Anterior cingulate cortex (tissue), 58 donors: ENCODE results near the gene PLXNA1.

Experiments
- DNase-seq, 58 donors: peaks; one replicate each; lab custom pipeline; 2025; lab: John Stamatoyannopoulos, UW

The PLXNA1 gene

GRCh38 chr3:126998320-126998719 lies 15.4 kb downstream of the PLXNA1 start:
- DNase-seq, result no peak

GRCh38 chr3:126998728-126999127 lies 15.8 kb downstream of the PLXNA1 start:
- DNase-seq, result no peak

DNA sequence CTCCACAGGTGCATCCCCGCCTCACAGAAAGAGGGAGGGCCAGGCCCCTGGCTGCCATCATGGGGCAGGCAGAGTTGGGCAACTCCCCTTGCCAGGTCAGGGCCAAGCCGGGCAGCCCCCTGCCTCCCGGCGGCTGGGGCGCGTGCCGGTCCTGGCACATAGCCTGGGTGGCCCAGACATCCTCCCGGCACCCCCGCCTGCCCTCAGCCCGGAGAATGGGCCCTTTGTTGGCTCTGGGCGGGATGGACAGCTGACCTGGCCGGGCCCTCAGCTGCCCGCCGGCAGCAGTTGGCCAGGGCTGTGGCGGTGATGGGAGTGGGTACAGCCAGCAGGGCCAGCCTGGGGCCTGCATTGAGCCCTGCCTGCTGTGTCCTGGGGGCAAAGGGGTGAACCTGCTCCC lies 16.5 kb downstream of the PLXNA1 start:
- peak in 52 of 58 donors; percentile 14 to 84 (median 58) for DNase-seq

GRCh38 chr3:127000119-127000518 lies 17.2 kb downstream of the PLXNA1 start:
- DNase-seq, result peak in 2 of 58 donors; percentile 9 to 32

- no peak for DNase-seq
Observed at GRCh38 chr3:127000761-127001160, 17.8 kb downstream of the PLXNA1 start.

DNA sequence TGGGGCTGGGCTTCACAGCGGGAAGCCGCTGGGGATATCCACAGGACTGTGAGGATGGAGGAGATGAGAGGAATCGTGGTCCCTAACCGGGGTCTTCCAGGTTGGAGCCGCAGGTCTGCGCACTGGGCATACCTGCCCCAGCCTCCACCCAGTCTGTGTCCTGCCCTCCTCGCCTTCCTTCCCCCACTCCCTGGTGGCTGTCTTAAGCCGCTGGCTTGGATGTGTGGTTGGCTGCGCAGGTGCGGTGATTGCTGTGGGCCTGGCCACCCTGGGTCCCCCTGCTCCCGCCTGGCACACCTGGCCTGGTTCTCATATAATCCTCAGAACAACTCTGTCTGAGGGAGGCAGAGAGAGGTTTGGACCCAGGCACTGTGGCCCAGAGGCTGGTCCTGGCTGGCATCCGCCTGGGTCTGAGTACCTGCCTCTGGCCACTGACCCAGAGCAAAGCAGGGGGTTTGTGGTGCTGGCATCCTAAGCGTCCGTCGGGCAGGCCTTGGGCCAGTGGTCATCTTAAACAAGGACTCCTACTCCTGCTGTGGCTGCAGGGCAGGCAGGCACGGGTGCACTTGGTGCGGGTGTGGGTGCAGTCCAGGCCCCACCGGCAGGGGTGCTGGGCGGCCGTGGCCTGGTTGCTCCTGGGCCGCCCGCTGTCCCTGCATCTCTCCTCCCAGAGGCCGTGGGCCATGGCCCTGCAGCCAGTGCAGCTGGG lies 18.7 kb downstream of the PLXNA1 start:
- DNase-seq, result no peak

GRCh38 chr3:127002195-127003174 lies 19.6 kb downstream of the PLXNA1 start:
- peak in 46 of 58 donors; percentile 9 to 70 (median 33) for DNase-seq

DNA sequence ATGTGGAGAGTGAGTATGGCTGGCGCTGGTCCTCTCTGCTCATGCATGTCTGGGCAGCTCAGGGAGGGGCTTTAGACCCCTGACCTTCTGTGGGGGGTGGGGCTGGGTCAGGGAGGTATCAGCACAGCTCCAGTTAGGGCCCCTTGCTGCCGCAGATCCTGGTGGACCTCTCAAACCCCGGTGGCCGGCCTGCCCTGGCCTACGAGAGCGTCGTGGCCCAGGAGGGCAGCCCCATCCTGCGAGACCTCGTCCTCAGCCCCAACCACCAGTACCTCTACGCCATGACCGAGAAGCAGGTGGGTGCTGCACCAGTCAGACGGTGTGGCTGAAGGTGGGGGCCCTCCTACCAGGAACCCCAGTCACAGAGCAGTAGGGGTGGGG lies 20.2 kb downstream of the PLXNA1 start:
- no peak for DNase-seq

DNA sequence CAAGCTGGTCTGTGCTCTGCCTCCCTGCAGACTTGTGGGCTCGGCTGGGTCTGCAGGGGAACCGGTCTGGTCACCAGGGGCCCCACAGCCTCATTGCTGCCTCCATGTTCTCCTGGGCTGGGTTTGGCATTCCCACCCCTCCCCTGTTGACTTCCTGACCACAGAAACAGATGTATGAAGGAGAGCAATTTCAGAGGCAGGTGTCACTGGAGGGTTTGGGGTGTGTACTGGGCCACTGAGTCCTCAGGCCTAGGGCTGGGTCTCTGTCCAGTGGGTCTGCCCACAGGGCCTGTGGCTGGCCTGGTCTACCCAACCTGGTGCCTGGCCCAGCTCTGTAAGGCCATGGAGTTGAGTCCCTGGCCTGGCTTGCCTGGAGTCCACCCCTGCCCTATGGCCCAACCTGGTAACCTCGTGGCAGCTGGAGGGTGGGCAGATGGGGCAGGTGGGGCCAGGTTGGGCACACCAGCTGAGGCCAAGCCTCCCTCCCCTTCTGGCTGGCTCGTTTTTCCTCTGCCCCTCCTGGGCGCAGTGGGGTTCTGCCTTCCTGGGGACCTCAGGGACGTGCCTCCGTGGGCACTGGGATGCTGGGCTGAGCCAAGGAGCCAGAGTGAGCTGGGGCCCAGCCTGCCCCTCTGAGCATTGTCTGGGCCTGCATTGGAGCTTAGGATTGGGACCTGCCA lies 20.8 kb downstream of the PLXNA1 start:
- DNase-seq, result no peak

DNA sequence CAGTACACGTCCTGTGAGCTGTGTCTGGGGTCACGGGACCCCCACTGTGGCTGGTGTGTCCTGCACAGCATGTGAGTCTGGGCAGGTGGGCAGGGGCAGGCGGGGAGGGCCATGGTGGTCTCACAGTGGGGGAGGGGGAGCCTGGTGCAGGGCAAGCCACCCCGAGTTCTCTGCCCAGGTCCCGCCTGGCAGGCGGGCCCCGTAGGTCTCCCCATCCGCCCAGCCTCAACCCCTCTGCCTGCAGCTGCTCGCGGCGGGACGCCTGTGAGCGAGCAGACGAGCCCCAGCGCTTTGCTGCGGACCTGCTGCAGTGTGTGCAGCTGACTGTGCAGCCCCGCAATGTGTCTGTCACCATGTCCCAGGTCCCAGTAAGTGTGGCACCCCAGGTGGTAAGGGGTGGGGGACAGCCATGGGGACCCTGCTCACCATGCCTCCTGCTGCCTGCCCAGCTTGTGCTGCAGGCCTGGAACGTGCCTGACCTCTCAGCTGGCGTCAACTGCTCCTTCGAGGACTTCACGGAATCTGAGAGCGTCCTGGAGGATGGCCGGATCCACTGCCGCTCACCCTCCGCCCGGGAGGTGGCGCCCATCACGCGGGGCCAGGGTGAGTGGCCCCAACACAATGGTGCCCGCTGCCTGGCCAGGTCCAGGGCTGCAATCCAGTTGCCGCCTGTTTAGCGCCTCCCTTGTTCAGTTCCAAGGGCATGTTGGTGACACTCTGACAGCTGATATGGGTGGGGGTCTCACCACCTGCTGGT lies 21.9 kb downstream of the PLXNA1 start:
- DNase-seq, result no peak

DNA sequence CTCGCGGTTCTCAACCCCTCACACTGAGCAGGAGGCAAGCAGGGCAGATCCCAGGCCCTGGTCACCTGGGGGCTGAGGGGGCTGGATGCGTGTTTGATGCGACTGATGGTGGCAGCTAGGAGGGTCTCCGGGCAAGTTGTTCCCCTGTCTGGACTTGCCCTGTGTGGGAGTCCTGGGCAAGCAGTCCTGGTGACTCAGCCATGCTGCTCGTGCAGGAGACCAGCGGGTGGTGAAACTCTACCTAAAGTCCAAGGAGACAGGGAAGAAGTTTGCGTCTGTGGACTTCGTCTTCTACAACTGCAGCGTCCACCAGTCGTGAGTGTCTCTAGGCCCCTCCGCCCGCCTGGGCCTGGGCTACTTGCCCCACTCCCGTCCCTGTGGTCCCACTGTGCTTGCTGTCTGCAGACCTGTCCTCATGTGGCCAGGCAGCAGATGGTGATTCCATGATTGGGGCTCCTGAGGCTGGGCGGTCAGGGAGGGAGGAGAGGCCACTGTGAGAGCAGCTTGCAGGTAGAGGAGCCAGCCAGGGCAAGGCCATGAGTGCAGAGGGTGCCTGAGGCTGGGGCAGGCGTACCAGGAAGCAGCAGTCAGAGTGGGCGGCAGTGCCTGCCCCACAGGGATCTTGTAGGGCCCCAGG lies 23.1 kb downstream of the PLXNA1 start:
- DNase-seq, result no peak

DNA sequence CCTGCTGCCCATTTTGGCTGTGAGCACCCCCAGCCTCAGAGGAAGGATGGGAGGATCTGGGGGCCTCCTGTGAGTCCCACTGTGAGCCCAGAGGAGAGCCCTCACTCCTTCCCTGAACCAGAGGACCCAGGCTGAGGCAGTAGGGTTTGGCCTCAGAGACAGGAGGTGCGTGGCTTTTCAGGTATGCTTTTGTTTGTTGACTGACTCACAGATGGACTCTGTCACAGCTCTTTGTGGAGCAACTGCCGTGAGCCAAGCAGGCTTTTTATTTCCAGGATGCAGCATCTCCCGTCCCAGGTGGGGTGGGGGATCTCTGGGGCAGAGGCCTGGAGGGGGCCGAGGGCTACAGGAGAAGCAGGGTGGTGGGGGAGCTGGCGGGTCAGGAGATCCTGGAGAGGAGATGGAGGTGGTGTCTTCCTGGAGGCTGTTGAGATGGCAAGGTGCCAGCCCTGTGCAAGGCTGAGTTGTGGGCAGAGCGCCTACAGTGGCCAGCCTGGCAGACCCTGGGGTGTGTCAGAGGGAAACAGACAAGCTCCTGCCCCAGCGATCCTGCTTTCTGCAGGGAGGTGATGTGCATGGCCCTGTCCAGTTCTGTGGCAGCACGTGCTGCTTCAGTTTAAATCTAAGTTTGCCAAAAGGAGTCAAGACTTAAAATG lies 24.0 kb downstream of the PLXNA1 start:
- peak in 1 of 58 donors; percentile 15 for DNase-seq

GRCh38 chr3:127008236-127008635 lies 25.3 kb downstream of the PLXNA1 start:
- DNase-seq, result no peak

GRCh38 chr3:127009531-127009930 lies 26.6 kb downstream of the PLXNA1 start:
- DNase-seq, result no peak

DNA sequence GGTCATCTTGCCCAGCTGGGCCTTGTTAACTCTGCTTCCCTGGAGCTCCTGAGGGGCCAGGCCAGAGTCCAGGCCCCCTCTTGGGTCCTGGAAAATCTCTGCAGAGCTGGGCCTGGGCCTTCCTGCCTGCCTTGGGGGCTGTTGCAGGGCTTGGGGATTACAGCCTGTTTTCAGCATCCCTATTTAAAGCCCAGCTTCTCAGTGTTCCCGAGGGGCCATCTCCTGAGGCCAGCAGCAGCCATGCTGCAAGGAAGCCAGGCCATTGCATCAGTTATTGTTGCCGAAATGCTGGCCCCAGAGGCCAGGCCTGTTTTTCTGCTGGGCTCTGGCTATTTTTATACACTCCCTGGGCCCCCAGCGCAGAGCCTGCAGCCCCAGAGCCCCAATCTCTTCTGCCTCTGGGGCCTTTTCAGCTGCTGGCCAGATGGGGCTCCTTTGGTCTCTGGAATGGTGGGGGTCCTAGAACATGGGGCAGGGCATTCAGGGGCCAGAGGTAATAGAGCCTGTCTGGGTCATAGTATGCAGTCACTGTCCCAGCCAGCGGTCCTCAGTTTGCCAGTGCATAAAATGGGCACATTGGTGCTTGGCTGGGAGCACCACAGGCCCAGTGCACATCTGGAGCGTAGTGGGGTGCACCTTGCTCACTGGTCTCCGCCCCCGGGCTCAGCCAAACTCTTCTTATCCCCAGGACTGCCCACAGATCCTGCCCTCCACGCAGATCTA lies 28.5 kb downstream of the PLXNA1 start:
- DNase-seq, result no peak

- DNase-seq, result no peak
Observed at GRCh38 chr3:127012091-127012490, 29.2 kb downstream of the PLXNA1 start.

DNA sequence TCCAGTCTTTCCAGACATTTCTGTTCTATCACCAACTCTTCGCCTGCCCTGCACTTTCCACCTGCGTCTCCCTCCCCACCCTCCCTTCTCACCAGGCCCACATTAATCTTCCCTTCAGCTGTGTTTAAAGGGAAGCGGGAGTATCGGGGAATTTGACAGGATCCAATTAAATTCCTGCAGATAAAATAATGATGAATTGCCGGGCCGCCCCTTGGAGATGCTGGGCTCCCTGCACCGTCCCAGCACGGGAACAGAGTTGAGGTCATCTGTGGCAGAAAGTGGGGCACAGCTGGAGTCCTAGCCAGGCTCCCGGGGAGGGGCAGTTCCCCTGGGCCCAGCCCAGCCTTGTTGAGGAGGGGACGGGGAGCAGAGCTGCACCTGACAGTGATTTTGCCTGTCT lies 30.3 kb downstream of the PLXNA1 start:
- no peak for DNase-seq

DNA sequence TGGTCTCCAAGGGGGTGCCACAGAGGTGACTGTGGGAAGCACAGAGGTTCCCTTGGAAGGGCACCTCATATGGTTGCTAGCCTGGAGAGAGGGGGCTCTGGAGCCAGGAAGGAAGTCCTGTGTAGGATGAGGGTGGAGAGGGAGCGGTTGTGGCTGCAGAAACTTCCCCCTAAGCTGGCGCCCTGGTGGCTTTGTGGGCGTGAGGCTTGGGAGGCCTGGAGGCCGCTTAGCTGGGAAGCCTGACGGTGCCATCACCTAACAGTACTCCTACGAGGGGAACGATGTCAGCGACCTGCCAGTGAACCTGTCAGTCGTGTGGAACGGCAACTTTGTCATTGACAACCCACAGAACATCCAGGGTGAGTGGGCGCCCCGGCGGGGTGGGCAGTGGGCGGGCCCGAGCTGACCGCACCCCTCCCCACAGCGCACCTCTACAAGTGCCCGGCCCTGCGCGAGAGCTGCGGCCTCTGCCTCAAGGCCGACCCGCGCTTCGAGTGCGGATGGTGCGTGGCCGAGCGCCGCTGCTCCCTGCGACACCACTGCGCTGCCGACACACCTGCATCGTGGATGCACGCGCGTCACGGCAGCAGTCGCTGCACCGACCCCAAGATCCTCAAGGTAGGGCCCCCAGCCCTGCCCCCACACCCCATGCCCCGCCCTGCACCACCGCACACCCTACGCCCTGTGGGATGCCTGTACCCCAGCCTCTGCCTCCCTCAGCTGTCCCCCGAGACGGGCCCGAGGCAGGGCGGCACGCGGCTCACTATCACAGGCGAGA lies 31.0 kb downstream of the PLXNA1 start:
- no peak for DNase-seq
